Colon (tissue), 2 donors: ENCODE measurements around the gene GPI.
"Not testable (repeated sequence)": the region's sequence is repeated elsewhere in the genome, so short reads cannot be mapped to it uniquely, and the experiment has no call there.

Source experiments
- FAIRE-seq: peaks from 2 replicates; lab custom pipeline; 2012; peaks lifted over from hg19 to GRCh38; lab: Jason Lieb, UNC
- donor health status: control.
- donor health status: control.

Gene GPI

GRCh38 chr19:34364830-34365462 lies at the start of gene GPI:
Gene GPI (plus strand): TSS chr19:34365196. CDS start chr19:34365267, 71 bp downstream.
- no peak for FAIRE-seq

- no peak for FAIRE-seq
Observed at GRCh38 chr19:34316247-34316646, 48.7 kb upstream of the GPI start.

- no peak for FAIRE-seq
Observed at GRCh38 chr19:34316741-34317301, 48.2 kb upstream of the GPI start.

GRCh38 chr19:34317311-34317927 lies 47.6 kb upstream of the GPI start:
- no peak for FAIRE-seq

GRCh38 chr19:34319230-34319585 lies 45.8 kb upstream of the GPI start:
- no peak for FAIRE-seq

GRCh38 chr19:34319785-34320184 lies 45.2 kb upstream of the GPI start:
- no peak for FAIRE-seq

GRCh38 chr19:34320277-34320676 lies 44.7 kb upstream of the GPI start:
- no peak for FAIRE-seq

GRCh38 chr19:34321735-34322134 lies 43.3 kb upstream of the GPI start:
- FAIRE-seq, result no peak

GRCh38 chr19:34323433-34324204 lies 41.4 kb upstream of the GPI start:
- no peak for FAIRE-seq

- no peak for FAIRE-seq
Observed at GRCh38 chr19:34324320-34324719, 40.7 kb upstream of the GPI start.

GRCh38 chr19:34325181-34325580 lies 39.8 kb upstream of the GPI start:
- FAIRE-seq, result no peak

GRCh38 chr19:34325981-34326787 lies 38.8 kb upstream of the GPI start:
- FAIRE-seq, result no peak

- FAIRE-seq, result no peak
Observed at GRCh38 chr19:34327851-34328250, 37.1 kb upstream of the GPI start.

GRCh38 chr19:34328982-34329381 lies 36.0 kb upstream of the GPI start:
- FAIRE-seq, result no peak

- FAIRE-seq, result no peak
Observed at GRCh38 chr19:34330116-34330515, 34.9 kb upstream of the GPI start.

- not testable (repeated sequence) for FAIRE-seq
Observed at GRCh38 chr19:34330596-34330995, 34.4 kb upstream of the GPI start.

- not testable (repeated sequence) for FAIRE-seq
Observed at GRCh38 chr19:34331596-34331995, 33.4 kb upstream of the GPI start.

GRCh38 chr19:34332027-34332760 lies 32.8 kb upstream of the GPI start:
- FAIRE-seq, result no peak

GRCh38 chr19:34335914-34336313 lies 29.1 kb upstream of the GPI start:
- FAIRE-seq, result no peak

GRCh38 chr19:34336781-34337271 lies 28.2 kb upstream of the GPI start:
- FAIRE-seq, result no peak

- FAIRE-seq, result no peak
Observed at GRCh38 chr19:34337739-34338138, 27.3 kb upstream of the GPI start.
